T-helper 2 cell treated with Interferon-gamma antibody and Interleukin-4, amounts not matched to agents 5 μg/mL and 100 μg/mL, for 36 hours (primary cell): ENCODE data around the gene SLC13A2.

Experiments
- DNase-seq: peaks from one replicate; pipeline ENCODE4 v3.0.0; 2021; ENCODE audit warnings: low spot score
- H3K27ac Mint-ChIP-seq: one replicate; pipeline ENCODE4 v1.8.0; 2021; ENCODE audit warnings: mild to moderate bottlenecking, mixed read lengths
- H3K27me3 Mint-ChIP-seq: one replicate; pipeline ENCODE4 v1.8.0; 2021; ENCODE audit warnings: low read depth, mixed read lengths
- H3K36me3 Mint-ChIP-seq: one replicate; pipeline ENCODE4 v1.8.0; 2021; ENCODE audit warnings: low read depth, mixed read lengths
- H3K4me1 Mint-ChIP-seq: one replicate; pipeline ENCODE4 v1.8.0; 2021; ENCODE audit warnings: low read depth, mixed read lengths
- H3K4me3 Mint-ChIP-seq: one replicate; pipeline ENCODE4 v1.8.0; 2022; ENCODE audit warnings: mild to moderate bottlenecking, moderate library complexity, mixed read lengths
- H3K9me3 Mint-ChIP-seq: one replicate; pipeline ENCODE4 v1.8.0; 2021; ENCODE audit warnings: mixed read lengths

Gene SLC13A2

DNA sequence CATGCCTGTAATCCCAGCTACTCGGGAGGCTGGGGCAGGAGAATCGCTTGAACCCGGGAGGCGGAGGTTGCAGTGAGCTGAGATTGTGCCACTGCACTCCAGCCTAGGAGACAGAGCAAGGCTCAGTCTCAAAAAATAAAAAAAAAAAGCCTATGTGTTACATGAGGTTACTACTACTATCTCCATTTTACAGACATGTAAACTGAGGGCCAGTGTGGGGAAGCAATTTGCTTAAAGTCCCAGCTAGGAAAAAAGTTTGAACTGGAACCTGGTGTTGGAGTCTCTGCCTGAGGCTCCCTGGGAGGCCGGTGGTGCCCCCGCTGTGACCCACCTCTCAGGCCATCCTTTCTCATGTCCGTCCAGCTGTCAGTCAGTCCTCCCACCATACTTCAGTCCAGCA lies 4.5 kb downstream of the SLC13A2 start:
- H3K4me1 Mint-ChIP-seq = peaks cover 14% of the 10 kb centered on the region

DNA sequence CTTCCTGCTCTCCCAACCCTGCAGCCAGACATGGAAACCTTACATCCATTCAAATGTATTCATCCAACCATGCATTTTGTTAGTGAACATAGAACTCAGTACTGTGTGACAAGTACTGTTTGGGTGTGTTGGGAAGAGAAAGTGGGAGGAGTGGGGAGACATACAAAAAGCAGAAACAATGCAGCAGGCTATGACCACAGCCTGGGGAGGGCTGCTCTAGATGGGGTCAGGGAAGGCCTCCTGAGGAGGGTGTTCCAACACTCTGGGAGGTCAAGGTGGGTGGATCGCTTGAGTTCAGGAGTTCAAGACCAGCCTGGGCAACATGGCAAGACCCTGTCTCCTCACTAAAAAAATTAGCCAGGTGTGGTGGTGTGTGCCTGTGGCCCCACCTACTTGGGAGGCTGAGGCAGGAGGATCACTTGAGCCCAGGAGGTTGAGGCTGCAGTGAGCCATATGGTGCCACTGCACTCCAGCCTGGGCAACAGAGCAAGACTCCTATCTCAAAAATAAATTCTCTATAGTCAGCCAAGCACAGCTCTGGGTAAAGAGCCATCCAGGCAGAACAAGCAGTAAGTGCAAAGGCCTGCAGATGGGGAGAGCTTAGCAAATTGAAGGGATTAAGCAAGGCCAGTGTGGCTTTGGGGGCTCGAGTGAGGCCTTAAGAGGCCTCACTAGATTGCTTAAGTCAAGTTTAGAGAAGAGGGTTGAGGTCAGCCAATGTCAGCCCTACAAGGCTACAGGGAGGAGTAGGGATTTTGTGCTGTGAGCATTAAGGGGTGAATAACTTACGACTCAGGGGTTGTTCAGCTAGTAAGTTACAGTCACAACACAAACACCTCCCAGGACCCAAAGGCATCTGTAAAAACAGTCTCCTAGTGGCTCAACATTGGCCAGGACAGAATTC lies 5.5 kb downstream of the SLC13A2 start:
- Mint-ChIP-seq H3K27me3 (peaks cover 3% of the 10 kb centered on the region), H3K27ac (no peak overlapping the region), H3K36me3 (no peaks in the 10 kb centered on the region)

More for the DNA sequence above, 4.5 kb downstream of the SLC13A2 start:
- H3K27ac Mint-ChIP-seq = no peak overlapping the region
- no peak for DNase-seq
- no peaks in the 10 kb centered on the region for H3K9me3 Mint-ChIP-seq
- no peak overlapping the region for H3K4me3 Mint-ChIP-seq
- no peaks in the 10 kb centered on the region for H3K36me3 Mint-ChIP-seq
- H3K27me3 Mint-ChIP-seq = peaks cover 3% of the 10 kb centered on the region

GRCh38 chr17:28480278-28480677 lies 6.8 kb downstream of the SLC13A2 start:
- no peak overlapping the region for H3K4me3 Mint-ChIP-seq
- H3K9me3 Mint-ChIP-seq = no peaks in the 10 kb centered on the region
- no peaks in the 10 kb centered on the region for H3K36me3 Mint-ChIP-seq
- H3K27me3 Mint-ChIP-seq = peaks cover 3% of the 10 kb centered on the region
- H3K4me1 Mint-ChIP-seq = peaks cover 22% of the 10 kb centered on the region
- no peak for DNase-seq
- H3K27ac Mint-ChIP-seq = no peak overlapping the region

More for the DNA sequence above, 5.5 kb downstream of the SLC13A2 start:
- Mint-ChIP-seq H3K4me3 (no peak overlapping the region), H3K9me3 (no peaks in the 10 kb centered on the region), H3K4me1 (peaks cover 13% of the 10 kb centered on the region)
- DNase-seq = no peak

DNA sequence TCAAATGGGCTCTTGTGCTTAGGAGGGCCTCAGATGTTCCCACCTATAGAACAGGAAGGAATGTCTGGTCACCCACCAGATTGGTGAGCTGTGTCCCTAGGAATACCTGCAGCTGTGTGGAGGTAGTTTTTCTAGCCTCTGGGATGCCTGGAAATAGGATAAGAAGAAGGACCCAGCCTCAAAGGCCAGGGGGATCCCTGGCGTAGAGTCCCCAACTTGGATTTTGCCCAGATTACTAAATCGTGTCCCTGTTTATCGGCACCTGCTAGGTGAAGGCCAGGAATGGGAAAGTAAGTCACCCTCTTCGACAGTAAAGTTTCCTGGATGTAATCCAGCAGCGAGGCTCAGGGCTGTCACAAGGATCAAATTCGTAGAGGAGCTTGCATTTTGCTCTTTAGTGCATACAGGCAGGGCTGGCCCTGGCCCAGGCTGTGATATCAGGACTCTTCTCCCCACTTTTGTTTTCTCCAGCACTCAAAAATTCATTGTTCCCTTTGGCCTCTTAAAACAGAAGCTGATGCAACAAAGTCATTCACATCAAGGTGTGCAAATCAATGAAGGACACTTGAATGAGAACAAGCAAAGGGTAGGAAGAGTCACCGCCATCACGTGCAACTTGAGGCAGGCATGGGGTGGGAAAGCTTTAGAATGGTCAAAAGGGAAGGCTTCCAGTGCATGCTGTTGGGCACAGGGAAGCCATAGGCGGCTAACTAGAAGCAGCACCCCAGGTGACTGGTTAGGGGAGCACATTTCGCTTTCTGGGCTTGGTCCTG lies 7.5 kb downstream of the SLC13A2 start:
- peaks cover 15% of the 10 kb centered on the region for H3K4me1 Mint-ChIP-seq
- no peak overlapping the region for H3K4me3 Mint-ChIP-seq
- no peaks in the 10 kb centered on the region for H3K36me3 Mint-ChIP-seq
- H3K9me3 Mint-ChIP-seq = no peaks in the 10 kb centered on the region
- H3K27ac Mint-ChIP-seq = no peak overlapping the region
- H3K27me3 Mint-ChIP-seq = peaks cover 3% of the 10 kb centered on the region
- DNase-seq = no peak

DNA sequence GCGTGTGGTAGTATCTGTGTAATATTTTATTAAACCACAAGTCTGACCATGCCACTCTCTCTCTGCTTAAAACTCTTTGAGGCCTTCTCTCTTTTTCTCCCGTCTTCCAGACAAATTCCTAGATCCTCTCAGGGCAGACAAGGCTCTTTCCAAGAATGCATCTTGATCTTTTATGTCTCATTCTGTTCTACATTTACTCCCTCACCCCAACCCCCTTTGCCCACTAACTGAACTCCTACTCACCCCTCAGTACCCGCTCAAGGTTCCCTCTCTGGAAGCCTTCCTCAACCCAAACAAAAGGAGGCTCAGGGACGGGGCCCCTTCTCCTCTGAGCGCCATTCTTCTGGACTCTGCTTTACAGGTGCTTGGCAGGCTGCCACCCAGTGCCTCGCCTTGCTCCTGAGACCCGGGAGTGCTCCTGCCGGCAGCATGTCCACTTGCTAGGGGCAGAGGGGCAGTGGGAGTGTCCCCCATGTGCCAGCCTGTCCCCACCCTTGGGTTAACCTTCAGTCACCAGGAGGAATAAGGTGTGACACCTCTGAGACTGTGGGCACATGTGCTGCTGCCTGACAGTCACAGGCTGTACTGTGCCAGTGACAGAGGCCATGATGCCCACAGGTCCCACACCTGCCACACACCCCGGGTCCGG lies 9.2 kb downstream of the SLC13A2 start:
- no peak overlapping the region for H3K4me3 Mint-ChIP-seq
- H3K9me3 Mint-ChIP-seq = no peaks in the 10 kb centered on the region
- H3K36me3 Mint-ChIP-seq = no peaks in the 10 kb centered on the region
- peaks cover 3% of the 10 kb centered on the region for H3K27me3 Mint-ChIP-seq
- H3K4me1 Mint-ChIP-seq = peaks cover 10% of the 10 kb centered on the region
- DNase-seq = no peak
- H3K27ac Mint-ChIP-seq = no peak overlapping the region

DNA sequence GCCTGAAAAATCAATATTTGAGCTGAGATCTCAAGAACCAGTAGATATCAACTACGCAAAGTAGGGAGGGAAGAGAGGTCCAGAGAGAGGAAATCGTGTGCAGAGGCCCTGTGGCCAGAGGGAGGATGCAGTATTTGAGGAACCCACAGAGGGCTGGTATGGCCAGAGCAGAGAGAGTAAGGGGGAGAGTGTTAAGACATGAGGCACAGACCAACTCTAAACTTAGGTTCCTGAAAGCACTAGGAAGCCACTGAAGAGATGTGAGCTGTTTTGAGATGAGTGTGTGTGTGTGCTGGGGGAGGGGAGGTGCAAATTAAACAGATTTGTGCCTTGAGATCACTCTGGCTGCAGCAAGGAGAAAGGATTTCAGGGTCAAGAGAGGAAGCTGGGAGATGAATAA lies 10.9 kb downstream of the SLC13A2 start:
- no peak for DNase-seq
- H3K9me3 Mint-ChIP-seq = no peaks in the 10 kb centered on the region
- no peaks in the 10 kb centered on the region for H3K36me3 Mint-ChIP-seq
- peaks cover 10% of the 10 kb centered on the region for H3K4me1 Mint-ChIP-seq
- H3K27ac Mint-ChIP-seq = no peak overlapping the region
- H3K27me3 Mint-ChIP-seq = peaks cover 3% of the 10 kb centered on the region
- H3K4me3 Mint-ChIP-seq = no peak overlapping the region

DNA sequence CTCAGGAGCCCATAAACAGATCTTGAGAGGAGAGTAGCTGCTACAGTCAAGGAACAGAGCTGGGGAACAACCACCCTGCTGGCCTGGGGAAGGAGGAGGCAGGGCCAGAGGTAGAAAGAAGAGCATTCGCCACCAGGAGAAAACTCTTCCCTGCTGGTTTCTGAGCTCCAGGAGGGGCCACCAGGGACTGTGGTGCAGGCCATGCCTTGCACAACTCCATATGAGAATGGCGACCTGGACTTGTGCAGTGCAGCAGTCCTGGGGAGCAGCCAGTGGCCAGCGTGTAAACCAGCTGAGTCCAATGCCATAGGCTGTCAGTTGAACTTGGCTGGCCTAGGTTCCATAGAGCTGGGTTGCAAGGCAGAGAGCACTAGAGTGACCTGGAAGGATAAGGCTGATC lies 11.6 kb downstream of the SLC13A2 start:
- H3K9me3 Mint-ChIP-seq = no peaks in the 10 kb centered on the region
- H3K4me3 Mint-ChIP-seq = no peak overlapping the region
- H3K27me3 Mint-ChIP-seq = peaks cover 3% of the 10 kb centered on the region
- no peak overlapping the region for H3K27ac Mint-ChIP-seq
- H3K36me3 Mint-ChIP-seq = no peaks in the 10 kb centered on the region
- DNase-seq = no peak
- peaks cover 10% of the 10 kb centered on the region for H3K4me1 Mint-ChIP-seq

- Mint-ChIP-seq H3K27ac (no peak overlapping the region), H3K27me3 (peaks cover 3% of the 10 kb centered on the region), H3K4me3 (no peak overlapping the region), H3K36me3 (no peaks in the 10 kb centered on the region), H3K4me1 (peaks cover 10% of the 10 kb centered on the region), H3K9me3 (no peaks in the 10 kb centered on the region)
- DNase-seq = no peak
Observed at GRCh38 chr17:28487881-28488532, 14.6 kb downstream of the SLC13A2 start.

GRCh38 chr17:28488533-28489276 lies 15.3 kb downstream of the SLC13A2 start:
- Mint-ChIP-seq H3K36me3 (no peaks in the 10 kb centered on the region), H3K4me3 (no peak overlapping the region), H3K27me3 (peaks cover 3% of the 10 kb centered on the region), H3K27ac (no peak overlapping the region), H3K4me1 (peaks cover 10% of the 10 kb centered on the region), H3K9me3 (no peaks in the 10 kb centered on the region)
- DNase-seq = no peak

DNA sequence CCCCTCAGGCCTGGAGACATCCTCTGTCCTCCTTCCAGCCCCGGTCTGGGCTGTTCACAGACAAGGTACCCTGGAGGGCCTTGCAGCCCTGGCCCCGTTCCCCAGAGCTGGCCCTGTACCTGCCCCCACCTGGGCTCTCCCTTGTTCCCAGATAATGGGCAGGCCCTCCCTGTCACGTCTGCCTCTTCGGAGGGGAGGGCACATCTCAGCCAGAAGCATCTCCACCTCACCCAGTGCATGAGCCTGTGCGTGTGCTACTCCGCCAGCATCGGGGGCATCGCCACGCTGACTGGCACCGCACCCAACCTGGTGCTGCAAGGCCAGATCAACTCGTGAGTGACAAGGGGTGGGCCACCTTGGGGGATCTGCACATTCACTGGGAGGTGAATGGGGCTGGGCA lies 17.8 kb downstream of the SLC13A2 start:
- H3K9me3 Mint-ChIP-seq = no peaks in the 10 kb centered on the region
- H3K27me3 Mint-ChIP-seq = peaks cover 3% of the 10 kb centered on the region
- H3K36me3 Mint-ChIP-seq = no peaks in the 10 kb centered on the region

GRCh38 chr17:28491860-28492259 lies 18.4 kb downstream of the SLC13A2 start:
- Mint-ChIP-seq H3K27ac (no peak overlapping the region), H3K27me3 (peaks cover 3% of the 10 kb centered on the region), H3K9me3 (no peaks in the 10 kb centered on the region), H3K4me1 (no peaks in the 10 kb centered on the region), H3K4me3 (no peak overlapping the region), H3K36me3 (no peaks in the 10 kb centered on the region)
- no peak for DNase-seq

More for the DNA sequence above, 17.8 kb downstream of the SLC13A2 start:
- Mint-ChIP-seq H3K4me1 (no peaks in the 10 kb centered on the region), H3K27ac (no peak overlapping the region), H3K4me3 (no peak overlapping the region)
- DNase-seq = no peak

- Mint-ChIP-seq H3K27me3 (peaks cover 3% of the 10 kb centered on the region), H3K9me3 (no peaks in the 10 kb centered on the region), H3K4me3 (no peak overlapping the region), H3K36me3 (no peaks in the 10 kb centered on the region), H3K27ac (no peak overlapping the region), H3K4me1 (no peaks in the 10 kb centered on the region)
- DNase-seq = no peak
Observed at GRCh38 chr17:28492352-28493310, 19.2 kb downstream of the SLC13A2 start.
